Smooth muscle cell (in vitro differentiated cells): ENCODE data around the gene TAS2R13. TPM values are rescaled to one million over a fixed set of nuclear protein-coding genes. Genes with fewer than 3 reads are reported as not detected.

ENCODE experiments used
- DNase-seq: peaks from one replicate; lab custom pipeline; 2025; ENCODE audit not compliant: unreplicated experiment; lab: John Stamatoyannopoulos, UW
- H2AFZ ChIP-seq: fragments of 200-600 bp; sonication (generic); 2 replicates; pipeline ENCODE4 v1.6.0; 2016; ENCODE audit warnings: antibody characterized with exemption, low read depth, mild to moderate bottlenecking
- H3F3A ChIP-seq: fragments of 200-600 bp; sonication (generic); 2 replicates; pipeline ENCODE4 v1.6.0; 2017; ENCODE audit warnings: antibody characterized with exemption, low read depth
- H3K27ac ChIP-seq: fragments of 200-600 bp; sonication (generic); 2 replicates; pipeline ENCODE4 v1.5.1; 2016; ENCODE audit warnings: low read depth, mild to moderate bottlenecking
- H3K27me3 ChIP-seq: fragments of 200-600 bp; sonication (generic); 2 replicates; pipeline ENCODE4 v1.6.1; 2016; ENCODE audit warnings: low read depth, mild to moderate bottlenecking
- H3K36me3 ChIP-seq: fragments of 200-600 bp; sonication (generic); 2 replicates; pipeline ENCODE4 v1.5.1; 2016; ENCODE audit warnings: low read depth
- H3K4me1 ChIP-seq: fragments of 200-600 bp; sonication (generic); 2 replicates; pipeline ENCODE4 v1.5.1; 2016; ENCODE audit warnings: low read depth
- H3K4me2 ChIP-seq: fragments of 200-600 bp; sonication (generic); 2 replicates; pipeline ENCODE4 v1.6.0; 2016; ENCODE audit warnings: mild to moderate bottlenecking
- H3K4me3 ChIP-seq: fragments of 200-600 bp; sonication (generic); 2 replicates; pipeline ENCODE4 v1.5.1; 2016; ENCODE audit warnings: mild to moderate bottlenecking
- H3K79me2 ChIP-seq: fragments of 200-600 bp; sonication (generic); 2 replicates; pipeline ENCODE4 v1.6.0; 2016; ENCODE audit warnings: low read depth, mild to moderate bottlenecking
- H3K9ac ChIP-seq: fragments of 200-600 bp; sonication (generic); 2 replicates; pipeline ENCODE4 v1.6.0; 2016; ENCODE audit warnings: low read depth
- H3K9me3 ChIP-seq: fragments of 200-600 bp; sonication (generic); replicated peaks from 2 replicates; pipeline ENCODE4 v1.5.1; 2016; ENCODE audit warnings: low read depth
- H4K20me1 ChIP-seq: fragments of 200-600 bp; sonication (generic); 2 replicates; pipeline ENCODE4 v1.6.0; 2016; ENCODE audit warnings: low read depth
- WGBS: methylation state at CpG from one replicate; pipeline ENCODE4 v1.1.7; 2016; ENCODE audit warnings: low lambda C conversion rate; 5-methylcytosine and 5-hydroxymethylcytosine counted together
- polyA plus RNA-seq: library from polyadenylated mRNA; unstranded; fragments of >200 nt; fragmentation: Nextera tagmentation; extraction: Ambion mirVana; gene quantifications from 2 replicates; pipeline ENCODE4 v1.2.1, GENCODE V29; 2016
- total RNA-seq: library from RNA; depleted of rRNA; stranded (reverse); fragments of >200 nt; gene quantifications from 2 replicates; pipeline ENCODE4 v1.2.3, GENCODE V29; 2014
- TF ChIP-seq, protein P1 (sequence below): fragments of 200-600 bp; sonication (generic); IDR thresholded peaks from 2 replicates; pipeline ENCODE4 v1.5.1; 2017; ENCODE audit warnings: borderline replicate concordance, mild to moderate bottlenecking, antibody characterized with exemption; ENCODE audit not compliant: insufficient read depth, poor library complexity, severe bottlenecking

TAS2R13 gene
- total and polyA plus RNA-seq, 2 experiments from 2014 or later = 1.8 TPM; not detected in 1

- H3K4me2 ChIP-seq = no peak within 1 kb of the TSS
- peak within 1 kb of the TSS; percentile 85 for H3K27ac ChIP-seq
- no peak within 1 kb of the TSS for H2AFZ ChIP-seq
- no peaks in the 10 kb centered on the region for H3K9me3 ChIP-seq
- H3K4me3 ChIP-seq = no peak within 1 kb of the TSS
- peaks cover 10% of the 10 kb centered on the region for H3F3A ChIP-seq
- no peak for DNase-seq
- H3K36me3 ChIP-seq = no peaks in the 10 kb centered on the region
- no peaks in the 10 kb centered on the region for H3K4me1 ChIP-seq
- TF ChIP-seq, protein P1, sequence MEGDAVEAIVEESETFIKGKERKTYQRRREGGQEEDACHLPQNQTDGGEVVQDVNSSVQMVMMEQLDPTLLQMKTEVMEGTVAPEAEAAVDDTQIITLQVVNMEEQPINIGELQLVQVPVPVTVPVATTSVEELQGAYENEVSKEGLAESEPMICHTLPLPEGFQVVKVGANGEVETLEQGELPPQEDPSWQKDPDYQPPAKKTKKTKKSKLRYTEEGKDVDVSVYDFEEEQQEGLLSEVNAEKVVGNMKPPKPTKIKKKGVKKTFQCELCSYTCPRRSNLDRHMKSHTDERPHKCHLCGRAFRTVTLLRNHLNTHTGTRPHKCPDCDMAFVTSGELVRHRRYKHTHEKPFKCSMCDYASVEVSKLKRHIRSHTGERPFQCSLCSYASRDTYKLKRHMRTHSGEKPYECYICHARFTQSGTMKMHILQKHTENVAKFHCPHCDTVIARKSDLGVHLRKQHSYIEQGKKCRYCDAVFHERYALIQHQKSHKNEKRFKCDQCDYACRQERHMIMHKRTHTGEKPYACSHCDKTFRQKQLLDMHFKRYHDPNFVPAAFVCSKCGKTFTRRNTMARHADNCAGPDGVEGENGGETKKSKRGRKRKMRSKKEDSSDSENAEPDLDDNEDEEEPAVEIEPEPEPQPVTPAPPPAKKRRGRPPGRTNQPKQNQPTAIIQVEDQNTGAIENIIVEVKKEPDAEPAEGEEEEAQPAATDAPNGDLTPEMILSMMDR = no peak
- WGBS = 76% methylated on average over 1 of the region's 1 CpG
- H4K20me1 ChIP-seq = peaks cover 7% of the 10 kb centered on the region
- H3K9ac ChIP-seq = no peak within 1 kb of the TSS
- H3K27me3 ChIP-seq = no peaks in the 10 kb centered on the region
- no peaks in the 10 kb centered on the region for H3K79me2 ChIP-seq
Measured at GRCh38 chr12:10939163-10939562, 29.8 kb upstream of the TAS2R13 start, which contains the start of gene TAS2R14. TSS of gene TAS2R14 (minus strand) at chr12:10939263. CDS start at chr12:10939207, 56 bp downstream.

GRCh38 chr12:10936506-10936905, 27.1 kb upstream of the TAS2R13 start:
- WGBS = 94% methylated on average over 1 of the region's 1 CpG
- Histone ChIP-seq H4K20me1 (peaks cover 7% of the 10 kb centered on the region), H3K27me3 (no peaks in the 10 kb centered on the region), H3F3A (peaks cover 5% of the 10 kb centered on the region), H3K4me2 (no peak overlapping the region), H3K27ac (no peak overlapping the region), H3K9ac (no peak overlapping the region), H3K36me3 (no peaks in the 10 kb centered on the region), H3K79me2 (no peaks in the 10 kb centered on the region), H3K9me3 (no peaks in the 10 kb centered on the region), H3K4me3 (no peak overlapping the region), H3K4me1 (no peaks in the 10 kb centered on the region), H2AFZ (no peak overlapping the region)
- DNase-seq = no peak
- TF ChIP-seq, protein P1 = no peak

DNA sequence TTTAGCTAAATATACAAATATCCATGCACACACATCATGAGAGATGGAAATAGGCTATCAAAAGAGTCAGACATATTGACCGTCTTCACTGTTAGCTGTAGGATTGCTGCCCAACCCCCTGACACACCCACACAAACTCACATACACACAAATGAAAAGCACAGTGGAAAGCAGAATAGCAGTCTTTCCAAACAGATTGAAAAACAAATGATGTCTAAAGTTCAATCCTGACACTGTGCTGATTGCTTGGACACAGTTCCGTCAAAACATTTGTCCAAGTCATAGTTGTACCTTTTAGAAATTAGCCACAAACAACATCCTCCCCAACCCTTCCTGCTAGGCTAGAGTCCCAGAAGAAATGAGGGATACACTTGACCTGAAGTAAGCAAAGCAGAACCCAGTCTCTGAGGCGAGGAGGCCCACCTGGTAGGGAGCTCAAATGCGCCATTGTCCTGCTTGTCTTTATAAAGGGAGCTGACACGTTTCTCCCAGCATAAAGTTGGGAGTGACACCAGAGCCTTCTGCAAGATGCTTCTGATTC, 19.5 kb upstream of the TAS2R13 start, which contains the start of gene PRH2:
TSS of gene PRH2 (plus strand) at position 491 of the 541 bp plus-strand sequence. CDS start at position 529, 38 bp downstream.
- Histone ChIP-seq H3K27ac (no peak within 1 kb of the TSS), H4K20me1 (no peaks in the 10 kb centered on the region), H3K9ac (no peak within 1 kb of the TSS), H3K4me2 (no peak within 1 kb of the TSS), H3K4me3 (no peak within 1 kb of the TSS), H3K36me3 (no peaks in the 10 kb centered on the region), H3K27me3 (no peaks in the 10 kb centered on the region), H3F3A (no peaks in the 10 kb centered on the region), H3K79me2 (no peaks in the 10 kb centered on the region), H2AFZ (no peak within 1 kb of the TSS), H3K9me3 (no peaks in the 10 kb centered on the region), H3K4me1 (no peaks in the 10 kb centered on the region)
- 94% methylated on average over 5 of the region's 5 CpGs for whole genome bisulfite sequencing
- TF ChIP-seq, protein P1 = no peak
- DNase-seq = no peak

GRCh38 chr12:10926269-10926668, 16.9 kb upstream of the TAS2R13 start:
- Histone ChIP-seq H3K9ac (no peak overlapping the region), H3K9me3 (no peaks in the 10 kb centered on the region), H3K4me3 (no peak overlapping the region), H3F3A (no peaks in the 10 kb centered on the region), H2AFZ (no peak overlapping the region), H3K27ac (no peak overlapping the region), H3K4me2 (no peak overlapping the region), H3K79me2 (no peaks in the 10 kb centered on the region), H3K36me3 (no peaks in the 10 kb centered on the region), H3K4me1 (no peaks in the 10 kb centered on the region), H4K20me1 (no peaks in the 10 kb centered on the region), H3K27me3 (no peaks in the 10 kb centered on the region)
- no peak for DNase-seq
- TF ChIP-seq, protein P1 = no peak
- WGBS = 85% methylated on average over 5 of the region's 5 CpGs
